ENCODE measurements around the gene DYSF.

Gene DYSF

GRCh38 chr2:71419145-71419544 lies 34.2 kb upstream of the DYSF start:
- TF ChIP-seq TAF1 (IDR thresholded peaks at IDR 0.05; ENCODE audit: borderline replicate concordance, insufficient read depth, low read length) (no peak), SIN3A (IDR thresholded peaks at IDR 0.05; ENCODE audit: borderline replicate concordance, insufficient read depth, low read length) (no peak), POLR2AphosphoS5 (IDR thresholded peaks at IDR 0.05; ENCODE audit: low read depth, low read length) (no peak), FOXP2 (optimal IDR thresholded peaks at IDR 0.05; ENCODE audit: borderline replicate concordance, extremely low read depth, extremely low read length, insufficient read depth) (no peak), REST (IDR thresholded peaks at IDR 0.05; ENCODE audit: insufficient read depth in 1 of 2, low read depth in 2 of 2, low read length in 2 of 2) (no peak)

GRCh38 chr2:71419976-71420375 lies 33.4 kb upstream of the DYSF start:
- TF ChIP-seq POLR2AphosphoS5 (IDR thresholded peaks at IDR 0.05; ENCODE audit: low read depth, low read length), result no peak

GRCh38 chr2:71422786-71423185 lies 30.6 kb upstream of the DYSF start:
- no peak for TF ChIP-seq POLR2AphosphoS5 (IDR thresholded peaks at IDR 0.05; ENCODE audit: low read depth, low read length)
- TF ChIP-seq FOXP2 (optimal IDR thresholded peaks at IDR 0.05; ENCODE audit: borderline replicate concordance, extremely low read depth, extremely low read length, insufficient read depth), result no peak
- no peak for TF ChIP-seq TAF1 (IDR thresholded peaks at IDR 0.05; ENCODE audit: borderline replicate concordance, insufficient read depth, low read length)
- TF ChIP-seq REST (IDR thresholded peaks at IDR 0.05; ENCODE audit: insufficient read depth in 1 of 2, low read depth in 2 of 2, low read length in 2 of 2), result no peak
- TF ChIP-seq SIN3A (IDR thresholded peaks at IDR 0.05; ENCODE audit: borderline replicate concordance, insufficient read depth, low read length), result no peak

GRCh38 chr2:71423817-71424420 lies 29.4 kb upstream of the DYSF start:
- TF ChIP-seq REST (IDR thresholded peaks at IDR 0.05; ENCODE audit: insufficient read depth in 1 of 2, low read depth in 2 of 2, low read length in 2 of 2) (no peak), TAF1 (IDR thresholded peaks at IDR 0.05; ENCODE audit: borderline replicate concordance, insufficient read depth, low read length) (no peak), SIN3A (IDR thresholded peaks at IDR 0.05; ENCODE audit: borderline replicate concordance, insufficient read depth, low read length) (no peak), POLR2AphosphoS5 (IDR thresholded peaks at IDR 0.05; ENCODE audit: low read depth, low read length) (no peak), FOXP2 (optimal IDR thresholded peaks at IDR 0.05; ENCODE audit: borderline replicate concordance, extremely low read depth, extremely low read length, insufficient read depth) (no peak)

GRCh38 chr2:71426721-71427120 lies 26.6 kb upstream of the DYSF start:
- TF ChIP-seq TAF1 (IDR thresholded peaks at IDR 0.05; ENCODE audit: borderline replicate concordance, insufficient read depth, low read length) (no peak), SIN3A (IDR thresholded peaks at IDR 0.05; ENCODE audit: borderline replicate concordance, insufficient read depth, low read length) (no peak), FOXP2 (optimal IDR thresholded peaks at IDR 0.05; ENCODE audit: borderline replicate concordance, extremely low read depth, extremely low read length, insufficient read depth) (no peak), REST (IDR thresholded peaks at IDR 0.05; ENCODE audit: insufficient read depth in 1 of 2, low read depth in 2 of 2, low read length in 2 of 2) (no peak)

Measured in PFSK-1 (cell line).